GM19193 (cell line): ENCODE measurements around the gene GPR15.
A peak's percentile ranks its signal among the peaks of the same experiment; 100 is the strongest.

ENCODE experiments used
- POLR2A ChIP-seq: IDR thresholded peaks from 4 replicates; pipeline ENCODE4 v1.6.1; 2011; ENCODE audit not compliant: insufficient read depth, insufficient read length; ENCODE audit errors: extremely low read depth

GPR15 gene

DNA sequence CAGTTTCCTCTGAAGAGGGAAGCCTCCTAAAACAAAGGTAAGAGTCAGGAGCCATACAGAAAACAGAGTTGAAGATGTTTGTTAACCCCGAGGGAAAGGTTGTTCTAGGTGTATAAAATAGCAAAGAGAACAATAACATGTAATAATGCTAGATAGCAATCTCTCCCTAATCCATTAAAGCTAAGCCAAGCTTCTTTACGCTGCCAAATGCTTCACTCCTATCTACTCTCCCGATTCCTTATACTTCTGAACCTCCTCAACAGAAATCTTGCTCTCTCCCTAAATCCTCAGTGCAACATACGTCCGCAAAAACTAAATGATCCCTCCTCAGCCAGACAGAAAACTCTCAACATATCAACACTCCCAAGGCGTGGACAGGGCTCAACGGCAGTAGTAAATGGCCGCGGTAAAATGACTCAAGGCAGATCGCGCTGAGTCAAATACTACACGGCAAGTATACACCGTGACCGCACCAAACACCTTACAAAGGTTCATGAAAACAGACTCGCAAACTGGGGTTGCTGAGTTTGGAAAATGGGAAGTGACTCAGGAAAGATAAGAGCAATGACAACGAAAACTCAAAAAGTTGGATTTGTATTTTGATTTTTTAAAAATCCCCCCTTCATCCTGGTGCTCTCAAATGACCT is 9.8 kb upstream of the GPR15 start:
- no peak for TF ChIP-seq POLR2A

DNA sequence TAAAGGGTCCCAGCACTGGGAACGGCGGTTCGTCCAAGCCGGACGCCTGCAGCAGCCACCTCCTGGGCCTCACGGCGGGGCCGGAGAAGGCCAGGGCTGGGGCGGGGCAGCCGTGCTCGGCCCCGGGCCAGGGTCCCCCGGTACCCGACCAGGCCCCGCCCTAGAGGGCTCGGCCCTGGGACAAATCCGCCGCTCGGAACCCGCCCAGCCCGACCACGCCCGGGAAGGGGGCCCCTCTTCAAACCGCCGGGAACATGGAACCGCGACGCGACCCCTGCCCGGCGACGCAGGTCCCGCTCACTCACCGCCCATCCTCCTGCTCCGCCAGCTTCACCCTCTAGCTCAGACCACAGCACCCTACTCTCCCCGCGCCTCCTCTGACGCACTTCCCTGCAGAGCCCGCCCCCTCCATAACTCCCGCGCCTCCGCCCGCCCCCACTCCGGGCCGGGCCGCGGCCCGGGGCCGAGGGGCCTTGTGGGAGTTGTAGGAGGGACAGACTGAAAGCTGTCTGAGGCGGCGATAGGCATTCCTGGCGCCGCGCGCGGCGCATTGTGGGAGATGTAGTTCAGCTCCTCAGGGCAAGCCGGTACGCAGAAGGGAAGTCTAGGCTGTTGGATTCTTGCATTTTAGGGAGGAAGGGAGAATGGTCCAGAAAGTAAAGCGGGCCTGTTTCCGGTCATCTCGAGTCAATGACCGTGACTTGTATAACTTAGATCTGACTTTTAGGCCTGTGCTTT is 9.1 kb upstream of the GPR15 start, which contains the start of gene CLDND1:
CLDND1 (minus strand) TSS at position 359 of the 738 bp plus-strand sequence. CDS start 1,478 bp downstream, outside the sequence.
- TF ChIP-seq POLR2A = peak; percentile 93

DNA sequence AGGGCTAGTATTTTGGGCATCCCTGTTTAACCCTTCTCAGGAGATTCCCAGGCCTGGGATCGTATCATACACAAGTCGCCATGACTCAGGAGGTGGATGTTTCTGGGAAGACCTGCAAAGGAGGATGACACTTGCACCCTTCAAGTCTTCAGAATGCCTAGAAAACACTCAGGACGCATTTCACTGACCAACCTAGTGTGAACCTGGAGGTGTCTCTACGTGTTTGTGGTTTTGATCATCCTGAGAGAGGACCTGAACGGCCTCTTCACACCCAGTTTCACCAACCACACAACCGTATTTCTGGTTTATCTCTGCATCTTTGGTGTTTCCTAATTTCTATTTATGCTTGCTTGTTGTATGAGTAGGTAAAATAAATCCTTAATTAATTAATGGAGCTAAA is 6.3 kb upstream of the GPR15 start:
- TF ChIP-seq POLR2A = peak; percentile 49

DNA sequence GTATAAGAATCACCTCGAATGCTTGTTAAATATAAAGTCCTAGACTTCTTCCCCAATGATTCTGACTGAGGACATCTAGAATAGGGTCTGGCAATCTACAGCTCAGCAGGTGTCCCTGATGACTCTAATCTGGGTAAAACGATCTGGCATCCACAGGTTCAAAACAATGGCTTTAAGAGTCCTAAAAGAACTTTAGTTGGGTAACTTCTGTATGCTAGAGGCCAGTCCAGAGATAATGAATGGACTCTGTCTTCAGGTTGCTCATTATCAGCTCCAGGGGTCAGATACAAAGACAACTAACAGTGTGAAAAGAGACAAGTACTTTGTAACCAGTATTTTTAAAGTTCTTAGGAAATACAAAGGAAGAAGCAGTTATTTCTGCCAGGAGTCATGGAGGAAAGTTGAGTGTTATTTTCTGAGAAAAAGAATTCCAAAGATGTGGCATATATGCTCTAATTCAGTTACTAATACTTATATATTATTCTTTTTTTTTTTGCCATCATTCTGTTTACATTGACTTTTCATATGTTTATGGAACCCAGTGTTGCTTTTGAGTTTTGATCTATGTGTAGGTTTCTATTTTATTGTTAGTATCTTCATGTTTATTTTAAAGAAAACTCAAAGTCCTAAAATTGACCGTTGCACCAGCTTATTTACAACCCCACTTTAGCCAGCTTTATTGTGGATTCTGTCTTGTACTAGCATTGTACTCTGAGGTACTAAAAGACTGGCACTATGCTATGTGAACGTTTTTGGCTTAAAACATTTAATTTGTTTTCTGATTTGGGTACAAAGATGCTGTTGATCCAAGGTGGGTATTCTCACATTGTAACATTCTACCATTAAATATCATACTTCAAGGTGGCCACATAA is 3.1 kb upstream of the GPR15 start:
- TF ChIP-seq POLR2A = no peak

DNA sequence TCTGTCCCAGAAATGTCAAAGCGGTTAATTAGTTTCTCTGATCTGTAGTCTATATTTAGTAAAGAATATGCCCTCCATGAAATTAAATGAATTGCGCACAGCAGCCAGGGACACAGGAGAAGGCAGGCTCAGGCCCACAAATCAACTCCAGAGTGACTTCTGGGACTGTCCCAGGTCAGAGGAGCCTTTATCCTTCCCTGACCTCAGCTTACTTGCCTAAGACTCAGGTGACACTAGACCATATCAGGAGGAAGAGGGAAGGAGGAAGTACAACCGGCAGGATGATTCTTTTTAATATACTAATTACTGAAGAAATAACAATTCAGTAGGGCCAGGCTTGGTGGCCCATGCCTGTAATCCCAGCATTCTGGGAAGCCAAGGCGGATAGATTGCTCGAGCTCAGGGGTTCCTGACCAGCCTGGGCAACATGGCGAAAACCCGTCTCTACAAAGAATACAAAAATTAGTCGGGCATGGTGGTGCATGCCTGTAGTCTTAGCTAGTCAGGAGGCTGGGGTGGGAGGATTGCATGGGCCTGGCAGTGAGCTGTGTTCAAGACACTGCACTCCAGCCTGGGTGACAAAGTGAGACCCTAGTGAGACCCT is 1.8 kb upstream of the GPR15 start:
- TF ChIP-seq POLR2A = peak; percentile 37

DNA sequence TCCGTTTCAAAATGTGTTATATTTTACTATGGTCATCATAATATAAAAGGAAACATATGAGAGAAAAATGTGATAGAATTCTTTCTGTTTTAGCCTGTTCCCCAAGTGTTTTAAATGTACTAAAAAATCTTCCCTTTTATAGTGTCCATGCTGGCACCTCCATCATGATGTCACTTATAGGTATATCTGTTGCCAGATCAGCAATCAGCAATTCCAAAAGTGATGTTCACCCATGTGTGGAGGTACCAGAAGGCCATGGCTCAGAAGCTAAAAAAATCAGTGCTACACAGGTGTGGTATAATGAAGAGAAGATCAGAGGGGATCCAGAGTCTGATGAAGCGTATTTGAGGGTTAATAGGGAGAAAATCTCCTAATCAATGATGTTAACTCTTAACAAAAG is 1.1 kb upstream of the GPR15 start:
- no peak for TF ChIP-seq POLR2A

DNA sequence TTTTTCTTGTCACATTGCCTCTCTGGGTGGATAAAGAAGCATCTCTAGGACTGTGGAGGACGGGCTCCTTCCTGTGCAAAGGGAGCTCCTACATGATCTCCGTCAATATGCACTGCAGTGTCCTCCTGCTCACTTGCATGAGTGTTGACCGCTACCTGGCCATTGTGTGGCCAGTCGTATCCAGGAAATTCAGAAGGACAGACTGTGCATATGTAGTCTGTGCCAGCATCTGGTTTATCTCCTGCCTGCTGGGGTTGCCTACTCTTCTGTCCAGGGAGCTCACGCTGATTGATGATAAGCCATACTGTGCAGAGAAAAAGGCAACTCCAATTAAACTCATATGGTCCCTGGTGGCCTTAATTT is 478 bp downstream of the GPR15 start:
- peak; percentile 77 for TF ChIP-seq POLR2A

DNA sequence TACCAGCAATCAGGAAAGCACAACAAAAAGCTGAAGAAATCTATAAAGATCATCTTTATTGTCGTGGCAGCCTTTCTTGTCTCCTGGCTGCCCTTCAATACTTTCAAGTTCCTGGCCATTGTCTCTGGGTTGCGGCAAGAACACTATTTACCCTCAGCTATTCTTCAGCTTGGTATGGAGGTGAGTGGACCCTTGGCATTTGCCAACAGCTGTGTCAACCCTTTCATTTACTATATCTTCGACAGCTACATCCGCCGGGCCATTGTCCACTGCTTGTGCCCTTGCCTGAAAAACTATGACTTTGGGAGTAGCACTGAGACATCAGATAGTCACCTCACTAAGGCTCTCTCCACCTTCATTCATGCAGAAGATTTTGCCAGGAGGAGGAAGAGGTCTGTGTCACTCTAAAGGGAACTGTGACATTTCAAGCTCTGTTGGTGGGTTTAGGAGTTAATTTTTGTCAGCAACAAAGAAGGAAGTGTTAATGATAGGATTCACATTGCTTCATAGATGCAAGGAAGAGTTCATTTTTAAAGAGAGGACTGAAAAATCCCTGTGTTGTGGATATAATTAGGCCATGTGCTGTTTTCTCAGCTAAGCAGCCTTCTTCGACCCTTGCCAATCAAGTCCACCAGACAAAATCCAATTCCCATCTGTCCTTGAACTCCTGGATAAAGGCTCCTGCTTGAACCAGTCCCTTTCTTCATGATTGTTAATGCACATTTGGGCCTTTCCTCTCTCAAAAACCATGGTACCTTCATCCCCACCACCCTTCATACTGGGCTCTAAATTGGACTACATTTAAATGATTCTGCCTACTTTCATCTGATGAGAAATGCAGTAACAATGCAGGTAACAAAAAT is 1.2 kb downstream of the GPR15 start:
- no peak for TF ChIP-seq POLR2A

DNA sequence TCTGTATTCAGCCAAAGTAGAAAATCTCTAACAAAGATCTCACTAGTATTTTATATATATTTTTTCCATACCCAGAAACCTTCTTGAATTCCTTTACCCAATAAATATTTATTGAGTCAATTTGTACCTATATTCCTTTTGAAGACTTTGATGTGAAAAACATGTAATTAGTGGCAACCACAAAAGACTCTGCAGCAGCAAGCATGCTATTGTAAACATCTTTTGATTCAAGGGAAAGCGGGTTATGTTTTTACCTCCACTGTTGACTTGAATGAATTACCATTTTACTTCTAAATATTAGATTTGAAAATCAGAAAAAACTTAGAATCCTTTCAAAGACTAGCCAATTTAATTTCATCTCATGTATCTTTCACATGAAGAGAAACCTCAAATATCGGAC is 2.4 kb downstream of the GPR15 start:
- no peak for TF ChIP-seq POLR2A

DNA sequence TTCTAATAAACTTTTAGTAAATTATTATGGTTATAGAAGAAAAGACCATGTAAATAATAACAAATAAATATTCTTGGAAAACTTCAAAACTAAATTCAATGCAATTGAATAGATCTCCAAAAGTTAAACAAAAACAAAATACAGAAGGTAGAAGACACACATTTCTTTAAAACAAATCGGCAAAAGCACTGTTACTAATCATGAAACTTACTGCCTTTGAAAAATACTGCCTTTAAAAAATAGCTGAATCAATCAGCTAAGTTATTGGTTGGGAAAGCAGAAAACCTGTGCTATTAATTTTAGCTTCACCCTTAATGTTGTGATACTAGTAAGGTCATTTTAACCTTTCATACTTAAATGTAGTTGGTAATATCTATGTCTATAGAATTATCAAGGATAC is 3.0 kb downstream of the GPR15 start:
- peak; percentile 24 for TF ChIP-seq POLR2A

DNA sequence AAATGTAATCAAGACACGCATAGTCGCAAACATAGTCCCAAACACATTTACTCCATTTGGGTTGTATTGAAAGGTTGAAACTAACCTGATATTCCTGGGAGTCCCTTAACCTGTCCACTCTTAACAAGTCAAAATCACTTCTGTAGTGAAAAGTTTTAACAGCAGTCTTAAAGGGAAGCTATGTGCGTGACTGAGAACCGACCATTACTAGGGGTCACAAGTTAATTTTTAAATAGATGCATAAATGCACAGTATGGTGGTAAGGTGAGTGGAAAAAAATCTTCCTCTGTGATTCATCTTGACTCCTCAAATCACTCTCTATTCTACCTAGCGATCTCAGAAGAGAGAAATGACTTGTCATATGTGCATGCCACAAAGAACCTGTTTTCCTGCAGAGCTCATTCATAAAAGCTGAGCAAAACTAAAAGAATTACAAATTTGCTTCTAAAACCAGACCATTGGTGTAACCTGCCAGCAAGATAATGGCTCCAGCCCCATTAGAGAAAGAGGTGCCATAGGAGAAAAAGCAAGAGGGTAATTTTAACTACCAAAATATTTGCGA is 4.8 kb downstream of the GPR15 start:
- peak; percentile 68 for TF ChIP-seq POLR2A

DNA sequence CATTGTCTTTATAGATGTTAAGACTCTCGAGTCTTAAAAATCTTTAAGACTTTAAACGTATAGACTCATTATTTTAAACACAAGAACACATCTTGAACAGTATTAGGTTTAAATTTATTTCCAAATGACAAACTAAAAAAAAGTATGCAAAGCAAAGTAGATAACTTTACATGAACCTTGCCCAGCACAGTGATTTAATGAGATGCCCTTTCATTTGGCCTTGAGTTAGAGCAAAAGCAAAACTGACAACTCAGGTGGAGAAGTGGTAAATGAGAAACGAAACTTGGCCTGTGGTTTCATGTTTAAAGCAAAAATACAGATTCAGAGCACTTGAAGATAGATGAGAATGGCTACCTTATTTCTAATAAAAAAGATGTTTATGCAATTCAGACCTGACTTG is 8.6 kb downstream of the GPR15 start:
- no peak for TF ChIP-seq POLR2A

DNA sequence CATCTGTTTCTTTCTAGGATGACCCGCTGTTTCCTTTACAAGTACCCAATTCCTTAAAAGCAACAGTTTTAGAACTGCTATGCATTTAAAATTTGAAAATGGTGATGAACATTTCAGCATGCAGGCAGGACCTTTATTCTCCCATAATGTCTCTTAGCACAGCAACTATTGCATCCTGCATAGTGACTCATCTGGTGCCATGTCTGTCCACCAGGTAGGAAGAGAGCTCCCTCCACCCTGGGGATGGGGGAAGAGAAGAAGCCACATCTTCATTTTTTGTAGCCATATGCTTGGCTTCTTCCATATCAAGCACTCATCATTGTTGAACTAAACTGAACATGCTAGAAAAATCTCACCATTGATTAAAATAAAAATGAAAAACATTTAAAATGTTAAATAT is 9.9 kb downstream of the GPR15 start:
- TF ChIP-seq POLR2A = no peak

DNA sequence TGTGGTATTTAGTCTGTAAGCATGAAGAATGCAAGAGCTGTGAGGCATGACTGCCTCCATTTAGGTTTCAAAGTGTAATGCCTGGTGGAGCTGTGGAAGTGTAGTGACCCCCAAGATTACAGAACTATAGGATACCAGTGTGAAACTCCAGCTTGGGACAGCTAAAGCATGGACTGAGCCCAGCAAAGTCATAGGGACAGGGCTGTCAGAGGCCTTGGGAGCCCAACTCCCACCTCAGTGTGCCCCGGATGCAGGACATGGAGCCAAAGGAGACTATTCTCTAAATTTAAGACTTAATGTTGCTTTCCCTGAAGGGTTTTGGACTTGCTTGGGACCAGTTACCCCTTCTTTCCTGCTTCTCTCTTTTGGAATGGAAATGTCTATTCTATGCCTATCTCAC is 10.8 kb downstream of the GPR15 start:
- TF ChIP-seq POLR2A = no peak
